ENCODE measurements around the gene CYB561. TPM values are rescaled to one million over a fixed set of nuclear protein-coding genes. Genes with fewer than 3 reads are reported as not detected.

CYB561 gene
- total RNA-seq, 5 donors from 2014 or later (not counting 1 experiment from before 2014, with no cell fraction given), result 15.5 to 64.1 (median 34.0) TPM

GRCh38 chr17:63382826-63383225 lies 63.3 kb downstream of the CYB561 start:
- Histone ChIP-seq H3K27me3 (replicated peaks in 1 of 2; ENCODE audit: control insufficient read depth in 2 of 2, extremely low read depth in 1 of 2, insufficient read depth in 2 of 2, low read length in 1 of 2) (no peaks in the 10 kb centered on the region), H3K9me3 (no peaks in the 10 kb centered on the region), H3K27ac (ENCODE audit: low read length) (no peak overlapping the region), H3K4me1 (ENCODE audit: control insufficient read depth in 1 of 2, extremely low read depth in 1 of 2, insufficient read depth in 2 of 2, low read length in 2 of 2) (no peaks in the 10 kb centered on the region), H3K36me3 (ENCODE audit: control insufficient read depth in 2 of 2, extremely low read depth in 1 of 2, insufficient read depth in 1 of 2, low read length in 1 of 2) (peaks cover 1 to 8% of the 10 kb centered on the region in 2 donors), H3K4me3 (ENCODE audit: control insufficient read depth in 1 of 2, extremely low read depth in 1 of 2, low read length in 1 of 2) (no peak overlapping the region)
- H3K27ac Mint-ChIP-seq, result no peak overlapping the region
- POLR2A ChIA-PET, result interaction anchor here (0.5 to 0.6 kb wide), 2 partner anchors 312 to 443 kb away, joined by 3 to 5 read pairs; no protein-coding TSS in a partner anchor
- ATAC-seq (replicated peaks in 1 of 4), result no peak
- DNase-seq, result no peak
- CTCF ChIA-PET, result no interaction called here
- peaks cover 25% of the 10 kb centered on the region for H3K36me3 Mint-ChIP-seq
- H3K4me3 Mint-ChIP-seq, result no peak overlapping the region
- no peaks in the 10 kb centered on the region for H3K27me3 Mint-ChIP-seq
- no peaks in the 10 kb centered on the region for H3K9me3 Mint-ChIP-seq
- H3K4me1 Mint-ChIP-seq, result no peaks in the 10 kb centered on the region

Other genes with a start within 250 kb of the CYB561 start
- gene ACE, start 30.8 kb upstream of the CYB561 start, total RNA-seq, result 10 to 100 TPM in 3 of 5 donors, 1 to 10 TPM in 2; 4.1 to 37.0 (median 12.8) TPM
- not detected for gene KCNH6, start 77.1 kb upstream of the CYB561 start, total RNA-seq
- 10 to 100 TPM; 39.5 to 84.4 (median 74.8) TPM for gene DCAF7, start 104.2 kb upstream of the CYB561 start, total RNA-seq
- 10 to 100 TPM; 10.9 to 20.5 (median 18.8) TPM for gene TACO1, start 154.6 kb upstream of the CYB561 start, total RNA-seq
- gene MAP3K3, start 176.1 kb upstream of the CYB561 start, total RNA-seq, result 10 to 100 TPM; 71.0 to 91.1 (median 85.4) TPM

Data from T-cell (primary cell).